Mesendoderm (in vitro differentiated cells): ENCODE data around the gene RAB20.
"Not testable (repeated sequence)": the region's sequence is repeated elsewhere in the genome, so short reads cannot be mapped to it uniquely, and the experiment has no call there.

Experiments
- DNase-seq: peaks from one replicate; pipeline ENCODE4 v3.0.0; 2013
- H2AK5ac ChIP-seq: 2 replicates; pipeline ENCODE4 v1.6.1; 2013; ENCODE audit warnings: low read length, inconsistent platforms
- H2BK120ac ChIP-seq: 2 replicates; pipeline ENCODE4 v1.6.1; 2013; ENCODE audit warnings: low read depth, mild to moderate bottlenecking, low read length, moderate library complexity, mixed read lengths
- H2BK15ac ChIP-seq: replicated peaks from 2 replicates; pipeline ENCODE4 v1.6.1; 2013; ENCODE audit warnings: low read depth, mild to moderate bottlenecking, moderate library complexity
- H2BK5ac ChIP-seq: 2 replicates; pipeline ENCODE4 v1.6.1; 2013; ENCODE audit warnings: low read length, inconsistent platforms
- H3K18ac ChIP-seq: 2 replicates; pipeline ENCODE4 v1.6.1; 2013; ENCODE audit warnings: mild to moderate bottlenecking, low read length, mixed read lengths
- H3K23ac ChIP-seq: one replicate; pipeline ENCODE4 v1.6.1; 2013; ENCODE audit warnings: low read length
- H3K27ac ChIP-seq: 2 replicates; pipeline ENCODE4 v1.5.1; 2013; ENCODE audit warnings: low read depth, mild to moderate bottlenecking, inconsistent platforms, low read length, moderate library complexity
- H3K27me3 ChIP-seq: 2 replicates; pipeline ENCODE4 v1.6.1; 2013; ENCODE audit warnings: low read length, control low read depth, mild to moderate bottlenecking, inconsistent platforms; ENCODE audit not compliant: insufficient read depth, poor library complexity
- H3K36me3 ChIP-seq: 2 replicates; pipeline ENCODE4 v1.6.1; 2013; ENCODE audit warnings: low read length, inconsistent platforms; ENCODE audit not compliant: control insufficient read depth, insufficient read depth
- H3K4ac ChIP-seq: one replicate; pipeline ENCODE4 v1.6.1; 2013; ENCODE audit warnings: low read depth, mild to moderate bottlenecking, low read length, moderate library complexity
- H3K4me1 ChIP-seq: 2 replicates; pipeline ENCODE4 v1.6.1; 2013; ENCODE audit warnings: low read depth, low read length, inconsistent platforms; ENCODE audit not compliant: control insufficient read depth
- H3K4me2 ChIP-seq: 2 replicates; pipeline ENCODE4 v1.6.1; 2013; ENCODE audit warnings: low read length
- H3K4me3 ChIP-seq: 2 replicates; pipeline ENCODE4 v1.5.1; 2013; ENCODE audit warnings: mild to moderate bottlenecking, low read length
- H3K56ac ChIP-seq: one replicate; pipeline ENCODE4 v1.6.1; 2013; ENCODE audit warnings: low read length
- H3K79me1 ChIP-seq: 2 replicates; pipeline ENCODE4 v1.6.1; 2013; ENCODE audit warnings: low read length, inconsistent platforms
- H3K79me2 ChIP-seq: 2 replicates; pipeline ENCODE4 v1.6.1; 2013; ENCODE audit warnings: mild to moderate bottlenecking, low read length; ENCODE audit not compliant: control insufficient read depth, insufficient read depth
- H3K9ac ChIP-seq: 2 replicates; pipeline ENCODE4 v1.6.1; 2013; ENCODE audit warnings: low read length, inconsistent platforms
- H4K5ac ChIP-seq: one replicate; pipeline ENCODE4 v1.6.1; 2013; ENCODE audit warnings: low read length
- H4K8ac ChIP-seq: one replicate; pipeline ENCODE4 v1.6.1; 2013; ENCODE audit warnings: low read depth, mild to moderate bottlenecking, control low read depth, low read length, moderate library complexity
- WGBS: extraction: QIAGEN DNeasy Blood & Tissue Kit; methylation state at CpG from one replicate; pipeline ENCODE4 v1.1.7; 2013; ENCODE audit warnings: low lambda C conversion rate, missing lambda C conversion rate; ENCODE audit not compliant: insufficient coverage; ENCODE audit errors: extremely low coverage; 5-methylcytosine and 5-hydroxymethylcytosine counted together

Gene RAB20

GRCh38 chr13:110574161-110574560 lies 12.6 kb upstream of the RAB20 start:
- H3K4me1 ChIP-seq: no peaks in the 10 kb centered on the region
- no peaks in the 10 kb centered on the region for H3K36me3 ChIP-seq
- no peak for DNase-seq
- H3K79me1 ChIP-seq: no peaks in the 10 kb centered on the region
- no peak overlapping the region for H4K5ac ChIP-seq
- H3K27me3 ChIP-seq: no peaks in the 10 kb centered on the region
- H2BK120ac ChIP-seq: no peak overlapping the region
- no peak overlapping the region for H3K23ac ChIP-seq
- H3K18ac ChIP-seq: no peak overlapping the region
- H2BK15ac ChIP-seq: no peak overlapping the region
- H3K56ac ChIP-seq: no peak overlapping the region
- no peak overlapping the region for H3K9ac ChIP-seq
- WGBS: no CpG with 5 or more reads among the region's 9 CpGs
- no peak overlapping the region for H3K4me2 ChIP-seq
- no peak overlapping the region for H3K4ac ChIP-seq
- H3K27ac ChIP-seq: no peak overlapping the region
- no peak overlapping the region for H3K4me3 ChIP-seq
- H2AK5ac ChIP-seq: no peak overlapping the region
- no peak overlapping the region for H4K8ac ChIP-seq
- no peak overlapping the region for H2BK5ac ChIP-seq
- no peaks in the 10 kb centered on the region for H3K79me2 ChIP-seq

- H3K4me1 ChIP-seq: no peaks in the 10 kb centered on the region
- no peak overlapping the region for H3K4me3 ChIP-seq
- H3K4ac ChIP-seq: no peak overlapping the region
- H3K27me3 ChIP-seq: no peaks in the 10 kb centered on the region
- H3K27ac ChIP-seq: no peak overlapping the region
- H2BK120ac ChIP-seq: no peak overlapping the region
- H3K56ac ChIP-seq: no peak overlapping the region
- H2BK15ac ChIP-seq: no peak overlapping the region
- H4K5ac ChIP-seq: no peak overlapping the region
- H2BK5ac ChIP-seq: no peak overlapping the region
- no peak overlapping the region for H2AK5ac ChIP-seq
- DNase-seq: no peak
- H4K8ac ChIP-seq: no peak overlapping the region
- no peaks in the 10 kb centered on the region for H3K36me3 ChIP-seq
- H3K23ac ChIP-seq: no peak overlapping the region
- no peaks in the 10 kb centered on the region for H3K79me1 ChIP-seq
- H3K79me2 ChIP-seq: no peaks in the 10 kb centered on the region
- H3K18ac ChIP-seq: no peak overlapping the region
- no peak overlapping the region for H3K4me2 ChIP-seq
- no peak overlapping the region for H3K9ac ChIP-seq
- WGBS: no CpG with 5 or more reads among the region's 2 CpGs
Measured at GRCh38 chr13:110572778-110573118, 11.2 kb upstream of the RAB20 start.

- H3K4me3 ChIP-seq: no peak overlapping the region
- H2BK15ac ChIP-seq: no peak overlapping the region
- no peak overlapping the region for H4K5ac ChIP-seq
- H3K9ac ChIP-seq: no peak overlapping the region
- H3K56ac ChIP-seq: peak overlapping the region; percentile 22
- H3K18ac ChIP-seq: no peak overlapping the region
- no peak overlapping the region for H2BK5ac ChIP-seq
- no peaks in the 10 kb centered on the region for H3K4me1 ChIP-seq
- no peaks in the 10 kb centered on the region for H3K79me2 ChIP-seq
- H4K8ac ChIP-seq: no peak overlapping the region
- no peak overlapping the region for H3K4ac ChIP-seq
- no peaks in the 10 kb centered on the region for H3K27me3 ChIP-seq
- H3K4me2 ChIP-seq: no peak overlapping the region
- DNase-seq: no peak
- H3K23ac ChIP-seq: no peak overlapping the region
- no peaks in the 10 kb centered on the region for H3K79me1 ChIP-seq
- H2AK5ac ChIP-seq: no peak overlapping the region
- no peaks in the 10 kb centered on the region for H3K36me3 ChIP-seq
- WGBS: no CpG with 5 or more reads among the region's 20 CpGs
- H2BK120ac ChIP-seq: no peak overlapping the region
- no peak overlapping the region for H3K27ac ChIP-seq
Measured at GRCh38 chr13:110571896-110572777, 10.6 kb upstream of the RAB20 start.

GRCh38 chr13:110570886-110571285 lies 9.4 kb upstream of the RAB20 start:
- WGBS: no CpG with 5 or more reads among the region's 10 CpGs
- no peak overlapping the region for H4K8ac ChIP-seq
- DNase-seq: no peak

GRCh38 chr13:110569962-110570361 lies 8.4 kb upstream of the RAB20 start:
- not testable (repeated sequence) for H4K8ac ChIP-seq, H3K4me2 ChIP-seq, H3K4ac ChIP-seq, H3K4me1 ChIP-seq, H3K18ac ChIP-seq, H3K56ac ChIP-seq, H4K5ac ChIP-seq, H3K27ac ChIP-seq, H3K23ac ChIP-seq, H3K79me2 ChIP-seq, H2BK120ac ChIP-seq, H3K79me1 ChIP-seq, H2BK15ac ChIP-seq, H2AK5ac ChIP-seq, H3K36me3 ChIP-seq, H3K9ac ChIP-seq, H2BK5ac ChIP-seq, H3K4me3 ChIP-seq, H3K27me3 ChIP-seq, DNase-seq
- WGBS: no CpG with 5 or more reads among the region's 7 CpGs

More at GRCh38 chr13:110570886-110571285, 9.4 kb upstream of the RAB20 start:
- H3K4me3 ChIP-seq: no peak overlapping the region
- no peak overlapping the region for H3K9ac ChIP-seq
- H3K79me1 ChIP-seq: no peaks in the 10 kb centered on the region
- H2BK15ac ChIP-seq: no peak overlapping the region
- no peak overlapping the region for H3K56ac ChIP-seq
- no peak overlapping the region for H3K4ac ChIP-seq
- no peak overlapping the region for H2BK5ac ChIP-seq
- no peak overlapping the region for H2BK120ac ChIP-seq
- H3K36me3 ChIP-seq: no peaks in the 10 kb centered on the region
- H3K27me3 ChIP-seq: no peaks in the 10 kb centered on the region
- no peak overlapping the region for H2AK5ac ChIP-seq
- H4K5ac ChIP-seq: no peak overlapping the region
- no peak overlapping the region for H3K23ac ChIP-seq
- peaks cover 2% of the 10 kb centered on the region for H3K4me1 ChIP-seq
- H3K4me2 ChIP-seq: no peak overlapping the region
- no peak overlapping the region for H3K27ac ChIP-seq
- no peaks in the 10 kb centered on the region for H3K79me2 ChIP-seq
- no peak overlapping the region for H3K18ac ChIP-seq

GRCh38 chr13:110568612-110569011 lies 7.1 kb upstream of the RAB20 start:
- no peaks in the 10 kb centered on the region for H3K27me3 ChIP-seq
- H3K36me3 ChIP-seq: no peaks in the 10 kb centered on the region
- H4K8ac ChIP-seq: no peak overlapping the region
- no peak overlapping the region for H3K18ac ChIP-seq
- no peak overlapping the region for H3K4ac ChIP-seq
- no peaks in the 10 kb centered on the region for H3K79me1 ChIP-seq
- no peak overlapping the region for H3K4me2 ChIP-seq
- no peak overlapping the region for H3K56ac ChIP-seq
- H3K4me1 ChIP-seq: peaks cover 2% of the 10 kb centered on the region
- no peak overlapping the region for H3K23ac ChIP-seq
- H3K27ac ChIP-seq: no peak overlapping the region
- H3K9ac ChIP-seq: no peak overlapping the region
- no CpG with 5 or more reads among the region's 3 CpGs for WGBS
- no peak for DNase-seq
- H2BK120ac ChIP-seq: no peak overlapping the region
- no peak overlapping the region for H4K5ac ChIP-seq
- no peaks in the 10 kb centered on the region for H3K79me2 ChIP-seq
- H3K4me3 ChIP-seq: no peak overlapping the region
- no peak overlapping the region for H2BK15ac ChIP-seq
- no peak overlapping the region for H2BK5ac ChIP-seq
- H2AK5ac ChIP-seq: no peak overlapping the region
